Activated naive CD4-positive, alpha-beta T cell treated with anti-CD3 and anti-CD28 coated beads for 36 hours (primary cell): ENCODE data around the gene ERVH48-1. TPM values are rescaled to one million over a fixed set of nuclear protein-coding genes. Genes with fewer than 3 reads are reported as not detected.
"Not testable (repeated sequence)": the region's sequence is repeated elsewhere in the genome, so short reads cannot be mapped to it uniquely, and the experiment has no call there.

Experiments used
- CTCF ChIA-PET: fragments of 350-600 bp; sonication (Branson Sonifier 250); formaldehyde crosslinking; loops from one replicate; lab custom pipeline; 2021; ENCODE audit warnings: antibody characterized with exemption; lab: Charles Lee
- DNase-seq: peaks from one replicate; pipeline ENCODE4 v3.0.0-alpha.2; 2020
- H3K27ac Mint-ChIP-seq: one replicate; pipeline ENCODE4 v1.8.0; 2021; ENCODE audit warnings: mild to moderate bottlenecking, mixed read lengths
- H3K27me3 Mint-ChIP-seq: one replicate; pipeline ENCODE4 v1.8.0; 2021; ENCODE audit warnings: low read depth, mixed read lengths
- H3K36me3 Mint-ChIP-seq: one replicate; pipeline ENCODE4 v1.8.0; 2021; ENCODE audit warnings: low read depth, mixed read lengths
- H3K4me1 Mint-ChIP-seq: one replicate; pipeline ENCODE4 v1.8.0; 2021; ENCODE audit warnings: low read depth, mixed read lengths
- H3K4me3 Mint-ChIP-seq: one replicate; pipeline ENCODE4 v1.8.0; 2021; ENCODE audit warnings: mild to moderate bottlenecking, moderate library complexity, mixed read lengths
- H3K9me3 Mint-ChIP-seq: one replicate; pipeline ENCODE4 v1.8.0; 2021; ENCODE audit warnings: mixed read lengths
- intact Hi-C: fragments of 100-400 bp; cut with micrococcal nuclease; formaldehyde crosslinking; loops from one replicate; pipeline ENCODE4 v1.15.1; 2023
- total RNA-seq, 2 experiments: library from RNA; stranded (reverse); gene quantifications; one replicate each; pipeline ENCODE4 v1.2.3, GENCODE V29; 2021

Gene ERVH48-1
- total RNA-seq, 2 experiments from 2014 or later, result 0.17 TPM; not detected in 1

- Mint-ChIP-seq H3K4me3 (no peak overlapping the region), H3K4me1 (peaks cover 15% of the 10 kb centered on the region), H3K27me3 (no peaks in the 10 kb centered on the region), H3K36me3 (no peaks in the 10 kb centered on the region), H3K27ac (no peak overlapping the region), H3K9me3 (no peaks in the 10 kb centered on the region)
- no peak for DNase-seq
- CTCF ChIA-PET, result interaction anchor here (1.0 to 1.2 kb wide), 2 partner anchors 37 to 69 kb away, joined by 3 read pairs; no protein-coding TSS in a partner anchor
- intact Hi-C loops, result no loop called here
Measured at GRCh38 chr21:42922918-42923317, 2.5 kb downstream of the ERVH48-1 start.

GRCh38 chr21:42921927-42922326, 3.5 kb downstream of the ERVH48-1 start:
- no peaks in the 10 kb centered on the region for H3K9me3 Mint-ChIP-seq
- H3K36me3 Mint-ChIP-seq, result no peaks in the 10 kb centered on the region
- intact Hi-C loops, result no loop called here
- H3K27ac Mint-ChIP-seq, result no peak overlapping the region
- H3K4me1 Mint-ChIP-seq, result peaks cover 15% of the 10 kb centered on the region
- H3K4me3 Mint-ChIP-seq, result no peak overlapping the region
- CTCF ChIA-PET, result interaction anchor here (0.7 kb wide), 2 partner anchors 12 to 17 kb away, joined by 3 to 4 read pairs; no protein-coding TSS in a partner anchor
- H3K27me3 Mint-ChIP-seq, result no peaks in the 10 kb centered on the region
- DNase-seq, result no peak

- Mint-ChIP-seq H3K27ac (no peak overlapping the region), H3K36me3 (peaks cover 1% of the 10 kb centered on the region), H3K4me1 (no peaks in the 10 kb centered on the region), H3K27me3 (no peaks in the 10 kb centered on the region), H3K4me3 (no peak overlapping the region), H3K9me3 (no peaks in the 10 kb centered on the region)
- DNase-seq, result no peak
- CTCF ChIA-PET, result no interaction called here
- intact Hi-C loops, result loop anchor here (5.0 kb wide), 1 partner anchor 79 kb away; no protein-coding TSS in a partner anchor
Measured at GRCh38 chr21:42918291-42918690, 7.1 kb downstream of the ERVH48-1 start.

- no peak for DNase-seq
- Mint-ChIP-seq H3K9me3 (no peaks in the 10 kb centered on the region), H3K27ac (no peak overlapping the region), H3K4me1 (no peaks in the 10 kb centered on the region), H3K27me3 (no peaks in the 10 kb centered on the region), H3K36me3 (peaks cover 10% of the 10 kb centered on the region), H3K4me3 (no peak overlapping the region)
- CTCF ChIA-PET, result no interaction called here
- intact Hi-C loops, result no loop called here
Measured at GRCh38 chr21:42913476-42913875, 12.0 kb downstream of the ERVH48-1 start.

GRCh38 chr21:42911920-42912319, 13.5 kb downstream of the ERVH48-1 start:
- H3K4me1 Mint-ChIP-seq, H3K4me3 Mint-ChIP-seq, DNase-seq, H3K9me3 Mint-ChIP-seq, H3K27me3 Mint-ChIP-seq, CTCF ChIA-PET, intact Hi-C loops: not testable (repeated sequence)
- peaks cover 11% of the 10 kb centered on the region for H3K36me3 Mint-ChIP-seq
- peak overlapping the region; percentile 30 for H3K27ac Mint-ChIP-seq

GRCh38 chr21:42908484-42908883, 16.9 kb downstream of the ERVH48-1 start:
- H3K27ac Mint-ChIP-seq, H3K4me3 Mint-ChIP-seq, DNase-seq, H3K4me1 Mint-ChIP-seq, H3K27me3 Mint-ChIP-seq, H3K9me3 Mint-ChIP-seq, intact Hi-C loops: not testable (repeated sequence)
- CTCF ChIA-PET, result interaction anchor here (0.7 kb wide), 1 partner anchor 1030 kb away, joined by 3 read pairs; no protein-coding TSS in a partner anchor
- H3K36me3 Mint-ChIP-seq, result peaks cover 26% of the 10 kb centered on the region

- peaks cover 30% of the 10 kb centered on the region for H3K36me3 Mint-ChIP-seq
- intact Hi-C loops, result no loop called here
Measured at GRCh38 chr21:42906233-42906632, 19.2 kb downstream of the ERVH48-1 start.

GRCh38 chr21:42905195-42905594, 20.2 kb downstream of the ERVH48-1 start:
- Mint-ChIP-seq H3K27me3 (no peaks in the 10 kb centered on the region), H3K4me3 (no peak overlapping the region), H3K36me3 (peaks cover 33% of the 10 kb centered on the region), H3K9me3 (no peaks in the 10 kb centered on the region), H3K4me1 (peaks cover 2% of the 10 kb centered on the region), H3K27ac (no peak overlapping the region)
- CTCF ChIA-PET, result interaction anchor here (0.8 kb wide), 1 partner anchor 17 kb away, joined by 3 read pairs; no protein-coding TSS in a partner anchor
- no peak for DNase-seq
- intact Hi-C loops, result no loop called here

More at GRCh38 chr21:42906233-42906632, 19.2 kb downstream of the ERVH48-1 start:
- H3K4me3 Mint-ChIP-seq, result no peak overlapping the region
- CTCF ChIA-PET, result interaction anchor here (1.0 kb wide), 1 partner anchor 14 kb away, joined by 3 read pairs; no protein-coding TSS in a partner anchor
- H3K27ac Mint-ChIP-seq, result no peak overlapping the region
- DNase-seq, result no peak
- no peaks in the 10 kb centered on the region for H3K9me3 Mint-ChIP-seq
- H3K27me3 Mint-ChIP-seq, result no peaks in the 10 kb centered on the region
- H3K4me1 Mint-ChIP-seq, result peaks cover 2% of the 10 kb centered on the region

GRCh38 chr21:42903817-42904216, 21.6 kb downstream of the ERVH48-1 start:
- no peak for DNase-seq
- H3K27ac Mint-ChIP-seq, result no peak overlapping the region
- peaks cover 33% of the 10 kb centered on the region for H3K36me3 Mint-ChIP-seq
- CTCF ChIA-PET, result no interaction called here
- peaks cover 4% of the 10 kb centered on the region for H3K4me1 Mint-ChIP-seq
- H3K27me3 Mint-ChIP-seq, result no peaks in the 10 kb centered on the region
- intact Hi-C loops, result no loop called here
- no peaks in the 10 kb centered on the region for H3K9me3 Mint-ChIP-seq
- H3K4me3 Mint-ChIP-seq, result no peak overlapping the region

GRCh38 chr21:42900446-42900845, 25.0 kb downstream of the ERVH48-1 start:
- Mint-ChIP-seq H3K27me3 (no peaks in the 10 kb centered on the region), H3K4me3 (no peak overlapping the region), H3K36me3 (peaks cover 32% of the 10 kb centered on the region), H3K9me3 (no peaks in the 10 kb centered on the region), H3K27ac (no peak overlapping the region), H3K4me1 (peaks cover 13% of the 10 kb centered on the region)
- CTCF ChIA-PET, result no interaction called here
- no peak for DNase-seq
- intact Hi-C loops, result no loop called here

- Mint-ChIP-seq H3K4me3 (peak within 1 kb of the TSS; percentile 85), H3K27me3 (no peaks in the 10 kb centered on the region), H3K4me1 (peaks cover 15% of the 10 kb centered on the region), H3K36me3 (peaks cover 7% of the 10 kb centered on the region), H3K9me3 (no peaks in the 10 kb centered on the region), H3K27ac (peak within 1 kb of the TSS; percentile 81)
- DNase-seq, result peak; percentile 100
- intact Hi-C loops, result loop anchor here (1.0 to 2.0 kb wide), 4 partner anchors 14 to 764 kb away; partner anchors contain the start of genes PKNOX1 and WDR4
- CTCF ChIA-PET, result interaction anchor here (1.1 to 1.5 kb wide), 2 partner anchors 13 to 14 kb away, joined by 3 read pairs; no protein-coding TSS in a partner anchor
Measured at GRCh38 chr21:42892931-42893755, 32.3 kb downstream of the ERVH48-1 start, which contains the start of gene NDUFV3. NDUFV3 (plus strand) TSS chr21:42893309; CDS start chr21:42893334, 25 bp downstream.

- H3K4me3 Mint-ChIP-seq, result peak overlapping the region; percentile 85
- intact Hi-C loops, result loop anchor here (2.0 kb wide), 1 partner anchor 764 kb away; no protein-coding TSS in a partner anchor
- H3K27me3 Mint-ChIP-seq, result no peaks in the 10 kb centered on the region
- peak overlapping the region; percentile 81 for H3K27ac Mint-ChIP-seq
- H3K4me1 Mint-ChIP-seq, result peaks cover 12% of the 10 kb centered on the region
- no peak for DNase-seq
- CTCF ChIA-PET, result interaction anchor here (1.1 to 1.5 kb wide), 2 partner anchors 12 to 14 kb away, joined by 3 read pairs; no protein-coding TSS in a partner anchor
- H3K9me3 Mint-ChIP-seq, result no peaks in the 10 kb centered on the region
- peaks cover 4% of the 10 kb centered on the region for H3K36me3 Mint-ChIP-seq
Measured at GRCh38 chr21:42892582-42892930, 32.9 kb downstream of the ERVH48-1 start.
